ENCODE measurements around the gene PLCG2.
"Not testable (repeated sequence)": the region's sequence is repeated elsewhere in the genome, so short reads cannot be mapped to it uniquely, and the experiment has no call there.

PLCG2 gene

DNA sequence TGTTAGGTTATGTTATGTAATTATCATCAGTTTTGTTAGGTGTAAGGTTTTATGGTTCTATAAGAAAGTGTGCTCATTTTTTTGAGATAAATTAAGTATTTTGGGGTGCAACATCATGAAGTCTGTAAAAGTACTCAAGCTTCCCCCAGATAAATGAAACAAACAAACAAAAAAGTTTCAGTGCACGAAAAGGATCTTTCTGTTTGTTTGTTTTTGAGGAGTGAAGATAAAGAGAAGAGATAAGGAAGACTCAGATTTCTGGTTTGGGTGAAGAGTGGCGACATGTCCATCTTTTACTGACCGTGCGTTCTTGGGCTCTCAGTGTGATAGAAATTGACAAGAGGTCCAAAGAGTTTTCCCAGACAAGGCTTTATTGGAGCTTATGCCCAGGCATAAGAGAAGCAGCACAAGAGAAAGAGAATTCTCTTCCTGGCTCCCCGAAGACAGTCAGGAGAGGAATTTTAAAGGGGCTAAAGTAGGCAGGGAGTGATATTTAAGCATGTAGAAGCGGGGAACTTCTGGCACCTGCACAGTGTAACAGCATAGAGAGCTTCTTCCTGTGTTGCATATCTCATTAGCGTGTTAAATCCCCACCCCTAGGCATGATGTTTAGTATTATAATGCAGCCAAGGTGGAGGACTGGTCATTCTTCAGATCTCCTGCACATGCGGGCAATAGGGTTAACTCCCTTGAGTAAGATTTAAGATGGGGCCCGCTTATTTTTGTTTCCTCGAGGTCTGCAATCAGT is 71.3 kb downstream of the PLCG2 start:
- DNase-seq = no peak

DNA sequence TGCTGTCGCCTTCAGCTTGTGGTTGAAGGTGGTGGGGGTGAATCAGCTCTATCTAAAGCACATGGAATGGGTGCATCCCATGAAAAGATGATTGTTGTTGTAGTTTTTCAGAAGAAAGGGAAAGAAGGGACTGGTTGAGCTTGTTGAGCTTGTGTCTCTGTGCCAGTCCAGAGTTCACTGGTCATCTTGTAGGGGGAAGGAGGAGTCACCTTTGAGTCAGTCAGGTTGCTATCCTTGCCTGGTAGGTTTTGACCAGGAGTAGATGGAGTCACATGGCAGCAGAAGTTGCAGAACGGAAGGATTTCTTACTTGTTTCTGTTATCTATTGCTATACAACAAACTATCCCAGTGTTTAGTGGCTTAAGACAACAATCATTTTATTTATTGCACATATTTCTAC is 73.3 kb downstream of the PLCG2 start:
- no peak for DNase-seq

DNA sequence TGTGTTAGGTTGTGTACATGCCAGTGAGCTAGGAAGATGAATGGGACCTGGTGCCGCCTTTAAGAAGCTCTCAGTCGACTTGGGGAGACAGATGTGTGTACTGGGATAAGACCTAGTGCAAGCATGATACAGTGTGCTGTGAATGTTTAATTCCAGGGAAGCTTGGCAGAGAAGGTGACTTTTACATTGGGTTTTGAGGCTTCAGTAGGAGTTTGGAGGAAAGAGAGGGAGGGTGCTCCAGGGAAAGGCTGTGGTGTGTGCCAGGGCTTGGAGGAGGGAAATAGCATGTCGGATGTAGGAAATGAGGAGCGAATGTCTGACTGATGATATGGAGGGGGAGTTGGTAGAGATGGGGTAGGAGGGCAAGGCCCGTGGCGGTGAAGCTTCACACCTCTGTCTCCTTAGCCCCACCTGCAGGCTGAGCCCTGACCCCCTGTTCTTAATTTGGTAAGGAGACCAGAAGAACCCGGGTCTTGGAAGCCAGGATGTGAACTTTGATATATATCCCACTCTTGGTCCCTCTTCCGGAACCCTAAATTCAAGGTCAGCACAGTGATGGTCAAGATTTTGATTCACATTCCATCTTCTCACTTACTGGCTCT is 76.6 kb downstream of the PLCG2 start:
- DNase-seq = no peak

DNA sequence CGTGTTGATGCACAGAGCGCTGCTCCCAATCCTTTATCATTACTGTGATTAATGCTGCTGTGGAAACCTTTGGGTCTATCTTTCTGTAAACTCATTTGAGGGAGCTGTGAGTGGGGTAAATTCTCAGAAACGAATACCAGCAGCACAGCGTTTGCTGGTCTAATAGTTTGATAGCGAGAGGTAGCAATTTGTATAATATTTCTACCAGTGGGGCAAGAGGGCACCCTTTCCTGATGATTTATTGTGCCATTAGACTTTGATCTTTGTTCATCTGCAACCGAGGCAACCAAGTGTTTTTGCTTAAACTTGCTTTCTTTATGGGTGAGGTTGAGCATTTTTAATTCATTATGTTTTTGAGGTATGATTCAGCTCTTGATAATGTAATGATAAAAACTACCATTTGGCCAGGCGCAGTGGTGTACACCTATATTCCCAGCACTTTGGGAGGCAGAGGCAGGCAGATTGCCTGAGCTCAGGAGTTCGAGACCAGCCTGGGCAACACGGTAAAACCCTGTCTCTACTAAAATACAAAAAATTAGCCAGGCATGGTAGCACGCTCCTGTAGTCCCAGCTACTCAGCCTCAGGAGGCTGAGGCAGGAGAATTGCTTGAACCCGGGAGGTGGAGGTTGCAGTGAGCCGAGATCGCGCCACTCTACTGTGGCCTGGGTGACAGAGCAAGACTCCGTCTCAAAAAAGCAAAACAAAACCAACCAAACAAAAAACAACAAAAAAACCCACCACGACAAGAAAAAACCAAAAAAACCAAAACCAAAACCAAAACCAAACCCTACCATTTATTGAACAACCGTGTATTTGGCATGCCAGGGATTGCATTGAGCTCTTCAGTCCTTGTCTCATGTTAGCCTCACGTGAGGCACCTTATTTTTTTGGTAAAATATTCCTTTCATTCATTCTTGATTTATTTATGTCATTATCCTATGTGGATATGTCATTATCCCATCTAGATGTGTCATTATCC is 81.5 kb downstream of the PLCG2 start:
- DNase-seq = no peak

DNA sequence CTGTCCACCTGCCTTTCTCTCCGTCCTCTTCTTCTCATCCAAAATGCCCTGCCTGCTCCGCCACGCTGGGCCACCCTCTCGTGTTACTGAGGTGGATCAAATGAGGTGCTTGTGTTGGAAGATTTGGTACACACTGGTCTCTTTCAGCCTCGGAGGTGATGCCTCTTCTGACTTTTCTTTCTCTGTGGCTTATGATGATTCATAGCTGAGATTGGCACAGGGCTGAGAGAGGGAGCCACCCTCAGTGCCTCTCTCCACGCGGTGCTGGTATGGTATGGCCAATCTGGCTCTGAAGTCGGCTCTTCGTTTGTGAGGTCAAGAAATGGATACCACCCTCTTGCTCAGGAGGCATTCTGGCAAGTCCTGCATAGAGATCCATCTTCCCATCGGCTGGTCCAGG is 82.4 kb downstream of the PLCG2 start:
- no peak for DNase-seq

DNA sequence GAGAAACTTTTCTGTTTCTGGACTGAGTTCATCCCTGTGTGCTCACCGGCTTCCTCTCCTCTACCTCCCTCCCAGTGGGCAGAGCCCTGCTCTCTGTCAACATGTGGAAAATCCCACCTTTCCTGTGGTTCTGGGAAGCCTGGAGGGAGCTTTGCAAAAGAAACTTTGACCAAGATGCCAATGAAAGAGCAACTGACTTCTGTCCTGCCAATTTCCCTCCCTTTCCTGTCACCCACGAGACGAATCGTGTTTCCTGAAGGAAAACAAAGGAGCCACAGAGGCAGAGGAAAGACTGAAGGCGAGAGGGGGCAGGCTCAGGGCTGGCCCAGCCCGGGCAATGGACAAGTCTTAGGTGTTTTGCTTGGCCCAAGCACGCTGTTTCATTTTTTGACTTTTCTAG is 82.8 kb downstream of the PLCG2 start:
- no peak for DNase-seq

DNA sequence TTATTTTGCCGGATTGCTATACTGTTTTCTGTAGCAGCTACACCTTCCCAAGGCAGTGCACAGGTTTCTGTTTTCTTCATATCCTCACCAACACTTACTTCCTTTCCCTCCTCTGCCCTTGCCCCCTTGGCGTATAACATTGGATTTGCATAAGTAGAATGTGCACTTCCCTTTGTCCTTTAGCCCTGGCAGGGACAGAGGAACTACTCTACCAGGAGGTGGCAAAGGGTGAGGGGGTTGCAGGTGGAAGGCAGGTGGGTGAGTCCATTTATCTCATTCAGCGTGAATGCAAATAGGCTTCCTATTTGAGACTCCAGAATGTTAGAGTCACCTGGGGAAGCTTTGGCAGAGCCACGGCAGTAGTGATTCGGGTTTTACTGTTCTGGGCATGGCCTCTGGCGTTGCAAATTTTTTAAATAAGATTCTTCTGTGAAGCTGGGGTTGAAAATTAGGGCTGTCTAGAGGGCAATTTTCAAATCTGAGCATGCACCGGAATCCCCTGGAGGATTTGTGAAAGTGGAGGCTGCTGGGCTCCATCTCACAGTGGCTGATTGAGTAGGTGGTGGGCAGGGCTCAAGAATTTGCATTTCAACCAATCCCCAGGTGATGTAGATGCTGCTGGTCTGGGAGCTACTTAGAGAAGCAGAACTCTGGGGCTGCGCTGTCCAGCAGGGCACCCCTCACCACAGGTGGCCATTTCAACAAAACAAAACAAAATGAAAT is 84.7 kb downstream of the PLCG2 start:
- no peak for DNase-seq

DNA sequence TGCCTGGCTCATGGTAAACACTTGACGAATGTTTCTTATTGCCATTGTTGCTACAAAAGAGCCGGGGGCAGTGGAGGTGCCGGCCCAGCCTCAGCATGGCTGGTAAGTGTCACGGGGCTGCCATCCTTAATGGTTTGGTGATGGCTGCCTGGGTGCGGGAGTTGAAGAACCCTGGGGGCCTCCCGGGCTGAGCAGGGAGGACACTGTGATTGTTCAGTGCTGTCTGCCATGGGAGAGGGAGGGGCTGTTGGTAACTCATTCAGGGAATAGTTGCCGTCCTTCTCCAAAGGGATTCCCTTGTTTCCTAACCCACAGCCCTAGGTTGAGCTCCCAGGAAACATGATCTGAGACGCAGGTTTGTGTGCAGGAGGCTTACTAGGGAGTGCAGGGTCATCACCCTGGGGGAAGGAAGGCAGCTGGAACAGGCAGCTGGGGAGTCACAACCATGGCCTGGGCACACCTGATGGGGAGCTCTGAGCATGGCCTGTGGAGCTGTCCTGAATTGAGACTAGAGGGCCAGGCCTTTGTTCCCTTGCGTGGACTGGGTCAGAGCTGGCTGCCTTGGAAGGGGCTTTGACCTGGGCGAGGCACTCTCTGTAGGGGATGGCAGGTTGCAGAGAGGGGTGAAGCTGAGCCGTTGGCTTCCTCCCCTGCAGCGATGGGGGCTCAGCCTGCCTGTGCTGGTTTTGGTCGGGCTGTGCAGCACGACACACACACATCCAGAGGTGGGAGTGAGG is 85.7 kb downstream of the PLCG2 start:
- no peak for DNase-seq

DNA sequence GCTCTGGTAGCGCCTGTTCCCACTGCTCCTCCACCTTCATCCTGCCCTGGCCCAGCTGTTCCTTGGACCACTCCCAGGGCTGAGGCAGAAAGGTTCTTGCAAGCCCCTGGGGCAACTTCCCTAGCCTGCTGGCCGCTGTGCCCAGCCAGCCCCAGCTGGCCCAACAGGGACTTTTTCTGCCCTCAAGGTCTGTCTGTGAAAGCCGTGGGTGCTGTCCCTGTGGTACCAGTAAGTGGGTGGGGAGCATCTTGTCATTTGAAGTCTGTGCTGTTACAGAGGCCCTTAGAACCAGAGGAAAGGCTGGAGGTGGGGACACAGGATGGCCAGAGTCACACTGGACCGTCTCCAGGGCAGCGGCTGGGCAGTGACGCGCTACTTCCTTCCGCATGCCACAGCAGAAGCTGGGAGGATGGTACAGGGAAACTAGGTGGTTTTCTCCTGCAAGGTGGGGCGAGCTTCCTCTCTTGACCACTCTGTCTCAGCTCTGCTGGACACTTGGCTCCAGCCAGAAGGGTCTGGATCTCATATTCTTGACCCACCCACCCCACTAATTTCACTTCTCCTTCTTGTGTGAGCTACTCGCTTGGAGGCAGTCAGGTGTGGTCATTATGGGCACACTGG is 87.8 kb downstream of the PLCG2 start:
- DNase-seq = no peak

DNA sequence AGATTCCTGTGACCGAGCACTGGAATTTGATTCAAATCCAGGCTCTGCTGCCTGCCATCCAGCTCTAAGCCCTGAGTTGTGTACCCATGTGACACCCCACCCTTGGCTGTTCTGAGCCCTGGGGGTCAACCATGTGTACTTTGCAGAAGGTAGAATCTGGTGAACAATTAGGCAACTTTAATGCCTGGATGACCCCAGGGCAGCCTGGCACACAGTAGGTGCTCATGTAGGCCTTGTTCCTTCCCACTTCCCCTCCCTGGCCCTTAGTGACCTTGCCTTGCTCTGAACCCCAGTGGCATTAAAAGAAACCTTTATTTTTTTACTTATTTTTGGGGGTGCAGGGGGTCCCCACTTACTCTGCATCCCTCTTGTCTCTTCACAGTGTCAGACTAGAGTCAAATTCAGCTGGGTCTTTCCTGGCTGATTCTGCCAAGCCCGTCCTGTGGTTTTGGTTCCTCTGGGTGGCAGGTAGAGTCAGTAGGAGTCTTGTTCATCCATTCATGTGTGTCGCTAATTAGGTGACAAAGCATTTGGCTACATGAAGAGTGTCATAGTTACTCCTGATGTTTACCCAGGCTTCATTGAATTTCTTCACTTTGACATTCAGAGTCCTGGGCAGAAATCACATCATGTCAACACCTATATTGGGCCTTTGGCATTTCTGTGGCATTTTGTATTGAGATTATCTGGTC is 89.1 kb downstream of the PLCG2 start:
- DNase-seq = no peak

DNA sequence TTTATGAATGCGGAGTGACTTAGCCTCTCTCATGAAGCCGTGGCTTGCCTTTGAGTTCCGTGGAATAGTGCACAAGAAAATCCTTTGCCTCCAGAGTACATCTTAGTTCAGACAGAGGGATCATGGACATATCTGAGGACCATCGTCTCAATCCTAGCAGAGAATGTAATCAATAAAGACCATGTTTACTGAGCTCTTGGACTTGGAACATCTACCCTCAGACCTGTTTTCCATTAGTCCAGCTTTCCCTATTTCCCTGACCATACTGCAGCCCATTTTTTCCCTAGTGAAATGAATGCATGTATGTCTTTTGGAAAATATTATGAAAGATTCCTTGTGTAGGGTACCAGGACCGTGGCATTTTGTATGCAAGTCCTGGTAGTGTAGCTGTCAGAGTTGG is 90.2 kb downstream of the PLCG2 start:
- no peak for DNase-seq

DNA sequence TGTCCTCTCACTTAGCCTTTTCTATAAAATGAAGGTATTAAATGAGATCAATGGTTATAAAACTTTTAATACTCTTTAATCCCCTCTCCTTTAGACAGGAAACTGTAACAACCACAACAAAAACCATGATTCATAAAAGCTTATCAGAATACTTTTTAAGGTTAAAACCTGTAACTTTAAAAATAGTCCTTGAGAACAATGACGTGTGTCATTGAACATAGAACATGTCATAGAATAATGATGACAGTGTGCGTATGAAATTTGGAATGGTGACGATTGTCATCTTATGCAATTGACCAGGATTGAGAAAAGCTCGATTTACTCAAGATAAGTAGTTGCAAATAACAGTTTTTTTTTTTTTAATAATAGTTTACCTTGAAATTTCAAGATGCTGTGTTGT is 94.1 kb downstream of the PLCG2 start:
- DNase-seq = no peak

DNA sequence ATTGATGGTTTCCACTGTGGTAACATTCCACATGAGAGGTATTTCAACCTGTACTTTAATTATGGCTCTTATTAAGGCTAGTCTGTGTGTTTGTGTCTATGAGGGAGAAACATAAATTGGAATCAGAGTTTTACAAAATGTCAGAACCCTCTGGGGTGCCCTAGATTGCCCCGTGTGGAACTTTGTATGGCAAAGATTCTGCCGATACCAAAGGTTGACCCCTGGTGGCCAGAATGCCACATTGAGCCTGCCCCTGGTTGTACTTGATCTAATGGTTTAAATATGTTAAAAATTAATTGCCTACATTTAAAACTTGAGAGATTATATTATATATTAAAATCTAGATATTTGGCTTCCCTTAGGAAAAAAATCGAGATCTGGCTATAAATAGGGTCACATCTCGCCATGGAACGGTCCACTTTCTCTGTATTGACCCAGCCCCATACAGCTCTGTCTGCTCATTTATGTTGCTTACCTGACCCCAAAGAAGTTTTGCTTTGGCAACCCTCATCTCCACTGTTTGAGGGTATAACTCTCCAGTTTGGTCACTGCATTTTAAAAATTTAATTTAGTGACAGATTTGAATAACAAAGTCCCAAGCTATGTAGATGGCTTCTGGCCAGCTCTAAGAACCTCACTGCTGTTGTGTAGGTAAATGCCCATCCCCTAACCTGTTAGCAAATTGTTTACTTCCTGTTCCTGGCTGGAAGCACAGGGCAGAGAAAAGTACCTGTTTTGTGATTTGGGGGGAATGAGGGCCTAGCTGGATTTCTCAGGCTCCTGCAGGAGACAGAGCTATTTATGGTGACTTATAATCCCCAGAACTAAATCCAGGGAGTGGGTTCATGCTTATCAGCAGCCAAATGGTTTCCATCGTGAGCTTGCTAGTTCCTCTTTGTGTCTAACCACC is 95.0 kb downstream of the PLCG2 start:
- peak in 1 of 4 experiments; percentile 7 for DNase-seq

DNA sequence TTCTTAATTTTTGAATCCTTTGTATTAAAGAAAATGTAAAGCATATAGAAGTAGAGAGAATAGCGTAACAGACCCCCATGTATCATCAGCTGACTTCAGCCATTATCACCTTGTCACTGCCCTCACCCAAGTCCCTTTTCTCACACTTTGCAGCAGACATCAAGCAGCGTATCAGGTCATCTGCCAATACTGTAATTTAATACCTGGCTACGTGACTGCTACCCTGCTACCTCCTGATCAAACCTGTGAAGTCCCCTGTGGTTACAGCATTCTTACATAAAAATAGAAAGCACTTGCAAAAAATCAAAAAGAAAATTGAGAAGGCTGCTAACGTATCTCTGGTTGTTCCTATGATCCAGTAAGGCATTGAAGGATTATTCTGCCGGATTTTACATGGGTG is 96.4 kb downstream of the PLCG2 start:
- no peak for DNase-seq

DNA sequence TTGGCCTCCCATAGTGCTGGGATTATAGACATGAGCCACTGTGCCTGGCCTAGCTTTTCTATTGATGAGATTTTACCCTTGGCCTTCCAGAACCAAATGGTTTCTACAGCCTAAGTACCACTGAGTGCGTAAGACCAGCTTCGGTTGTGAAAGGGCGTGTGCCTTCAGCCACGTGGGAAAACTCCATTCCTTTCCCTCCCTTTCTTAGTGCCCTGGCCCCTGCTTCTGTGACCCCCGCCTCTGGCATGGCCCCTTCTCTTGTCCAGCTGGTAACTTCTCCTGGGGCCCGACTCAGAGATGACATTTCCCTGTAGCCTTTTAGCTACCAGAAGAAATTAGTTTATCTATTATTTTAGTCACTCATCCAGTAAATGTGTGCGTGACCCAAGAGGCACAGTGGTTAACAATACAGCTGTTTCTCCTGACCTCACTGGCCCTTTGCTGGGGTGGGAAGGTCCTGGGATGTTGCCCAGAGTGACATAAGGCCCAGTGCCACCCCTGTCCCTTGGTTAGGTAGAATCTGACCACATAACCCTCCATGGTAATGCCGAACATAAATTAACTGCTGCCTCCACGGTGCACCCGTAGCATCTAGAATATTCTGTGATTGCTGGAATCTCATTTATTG is 97.3 kb downstream of the PLCG2 start:
- no peak for DNase-seq

DNA sequence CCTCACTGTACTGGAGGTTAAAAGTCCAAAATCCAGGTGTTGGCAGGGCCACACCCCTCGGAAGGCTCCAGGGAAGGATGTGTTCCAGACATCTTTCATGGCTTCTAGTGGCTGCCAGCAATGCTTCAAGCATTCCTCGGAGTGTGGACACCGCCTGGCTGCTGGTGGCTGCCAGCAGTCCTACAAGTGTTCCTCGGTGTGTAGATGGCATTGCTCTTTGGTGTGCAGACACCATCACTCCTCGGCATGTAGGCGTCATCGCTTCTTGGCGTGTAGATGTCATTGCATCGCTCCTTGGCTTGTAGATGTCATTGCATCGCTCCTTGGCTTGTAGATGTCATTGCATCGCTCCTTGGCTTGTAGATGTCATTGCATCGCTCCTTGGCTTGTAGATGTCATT is 98.4 kb downstream of the PLCG2 start:
- DNase-seq = not testable (repeated sequence)

DNA sequence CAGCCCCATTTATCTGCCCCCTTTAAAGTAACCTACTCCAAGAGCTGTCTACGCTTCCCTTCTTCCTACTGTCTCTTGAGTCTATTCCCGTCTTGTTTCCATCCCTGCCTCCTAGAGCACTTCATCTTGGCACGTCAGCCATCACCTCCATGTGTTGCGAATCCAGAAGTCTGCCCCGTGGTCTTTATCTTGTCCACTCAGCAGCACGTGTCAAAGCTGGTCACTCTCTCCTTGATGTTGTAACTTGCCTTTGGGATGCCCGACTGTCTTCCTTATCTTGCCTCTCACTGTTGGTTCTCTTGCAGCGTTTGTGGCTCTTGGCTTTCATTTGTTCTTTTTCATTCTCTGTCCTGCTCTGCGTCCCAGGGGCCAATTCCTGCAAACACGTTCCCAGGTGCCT is 99.4 kb downstream of the PLCG2 start:
- DNase-seq = no peak

DNA sequence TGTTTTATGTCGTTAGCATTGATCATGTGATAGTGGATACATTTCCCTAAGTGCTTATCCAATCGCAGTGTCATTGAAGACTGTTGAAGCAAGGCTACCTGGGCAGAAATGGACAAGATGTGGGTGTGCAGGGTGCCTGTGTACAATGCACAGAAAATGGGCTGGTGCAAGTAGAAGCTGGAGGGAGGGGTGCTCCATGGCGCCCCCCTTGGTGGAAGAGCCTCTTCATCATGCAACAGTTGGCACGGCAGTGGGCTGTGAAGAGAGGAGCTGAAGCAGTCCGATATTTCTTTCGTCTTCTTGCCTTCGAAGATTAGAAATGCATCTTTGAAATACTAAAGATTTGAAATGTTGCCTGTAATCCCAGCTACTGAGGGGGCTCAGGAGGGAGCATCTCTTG is 100.5 kb downstream of the PLCG2 start:
- no peak for DNase-seq

DNA sequence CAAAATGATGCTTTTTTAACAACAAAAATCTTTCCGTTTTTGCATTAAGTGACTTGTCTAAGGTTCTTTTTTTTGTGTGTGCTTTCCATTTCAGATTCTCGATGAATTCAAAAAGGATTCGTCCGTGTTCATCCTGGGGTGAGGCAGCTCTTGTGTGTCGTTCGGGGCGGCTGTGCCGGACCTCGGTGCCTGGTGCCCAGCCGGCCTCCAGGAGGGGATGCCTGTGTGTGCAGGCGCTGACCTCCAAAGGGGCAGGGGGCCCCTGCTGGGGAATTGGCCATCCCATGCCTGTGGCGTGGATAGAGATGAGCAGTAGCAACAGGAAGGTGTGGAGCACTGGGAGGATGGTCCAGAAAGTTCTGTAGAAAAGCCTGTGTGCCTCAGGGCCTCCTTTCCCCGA is 101.7 kb downstream of the PLCG2 start:
- no peak for DNase-seq

DNA sequence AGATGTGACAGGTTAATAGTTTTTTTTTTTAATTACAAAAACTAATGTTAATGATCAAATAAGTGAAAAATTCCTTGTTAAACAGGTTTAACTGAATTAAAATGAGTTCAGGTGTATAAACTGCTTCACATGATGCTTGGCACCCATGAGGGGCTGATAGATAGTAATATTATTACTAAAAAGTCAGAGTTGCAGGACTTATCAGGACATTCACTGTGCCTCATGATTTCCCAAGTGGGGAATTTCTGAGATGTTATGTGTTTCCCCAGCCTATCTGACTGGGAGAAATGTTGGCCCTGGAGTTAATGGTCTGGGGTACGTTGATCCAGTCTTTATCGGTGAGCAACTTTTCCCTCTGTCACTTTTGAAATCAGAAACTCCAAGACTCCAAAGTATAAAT is 102.1 kb downstream of the PLCG2 start:
- no peak for DNase-seq
